Neuronal stem cell (in vitro differentiated cells): ENCODE results near the gene CCDC8.
A peak's percentile ranks its signal among the peaks of the same experiment; 100 is the strongest.

Experiments
- DNase-seq: peaks from one replicate; pipeline ENCODE4 v3.0.0-alpha.2; 2013; ENCODE audit warnings: low spot score
- H2AFZ ChIP-seq: one replicate; pipeline ENCODE4 v1.6.1; 2013; ENCODE audit warnings: mild to moderate bottlenecking, low read length, inconsistent platforms
- H2AK5ac ChIP-seq: 2 replicates; pipeline ENCODE4 v1.6.1; 2013; ENCODE audit warnings: low read depth, mild to moderate bottlenecking, inconsistent platforms, low read length, moderate library complexity, mixed read lengths
- H2BK120ac ChIP-seq: 2 replicates; pipeline ENCODE4 v1.6.1; 2013; ENCODE audit warnings: low read depth, mild to moderate bottlenecking, inconsistent platforms, low read length, moderate library complexity, mixed read lengths
- H2BK12ac ChIP-seq: one replicate; pipeline ENCODE4 v1.6.1; 2013; ENCODE audit warnings: low read length, inconsistent platforms
- H2BK15ac ChIP-seq: 2 replicates; pipeline ENCODE4 v1.6.1; 2013; ENCODE audit warnings: mild to moderate bottlenecking, low read length, inconsistent platforms, mixed read lengths
- H2BK5ac ChIP-seq: one replicate; pipeline ENCODE4 v1.6.1; 2013; ENCODE audit warnings: inconsistent platforms, mild to moderate bottlenecking, low read length, moderate library complexity
- H3K14ac ChIP-seq: one replicate; pipeline ENCODE4 v1.6.1; 2013; ENCODE audit warnings: low read length, inconsistent platforms
- H3K18ac ChIP-seq: 2 replicates; pipeline ENCODE4 v1.6.1; 2013; ENCODE audit warnings: low read length, inconsistent platforms
- H3K23ac ChIP-seq: 2 replicates; pipeline ENCODE4 v1.6.1; 2013; ENCODE audit warnings: low read depth, mild to moderate bottlenecking, mixed read lengths, low read length, inconsistent platforms; ENCODE audit not compliant: poor library complexity
- H3K27ac ChIP-seq: replicated peaks from 3 replicates; pipeline ENCODE4 v1.5.1; 2013; ENCODE audit warnings: low read length, inconsistent platforms
- H3K27me3 ChIP-seq, 3 experiments: 2 replicates each; pipeline ENCODE4 v1.6.1; 2013; ENCODE audit warnings: low read length in 3 of 3, mild to moderate bottlenecking in 2 of 3, inconsistent platforms in 1 of 3, low read depth in 1 of 3, mixed read lengths in 1 of 3, moderate library complexity in 1 of 3; ENCODE audit not compliant: control insufficient read depth in 3 of 3, insufficient read depth in 3 of 3
- H3K36me3 ChIP-seq, 2 donors: replicated peaks in 1 of 2; 2 replicates each; pipeline ENCODE4 v1.6.1; 2013; ENCODE audit warnings: low read length in 2 of 2; ENCODE audit not compliant: control insufficient read depth in 2 of 2, insufficient read depth in 2 of 2
- H3K4ac ChIP-seq: 2 replicates; pipeline ENCODE4 v1.6.1; 2013; ENCODE audit warnings: inconsistent platforms, mild to moderate bottlenecking, low read length, moderate library complexity
- H3K4me1 ChIP-seq, 2 donors: 1 replicate in 1 of 2; 2 replicates in 1 of 2; pipeline ENCODE4 v1.6.1; 2013; ENCODE audit warnings: low read length in 2 of 2, low read depth in 1 of 2; ENCODE audit not compliant: control insufficient read depth in 2 of 2, insufficient read depth in 1 of 2
- H3K4me2 ChIP-seq: one replicate; pipeline ENCODE4 v1.6.1; 2013; ENCODE audit warnings: mild to moderate bottlenecking, low read length, inconsistent platforms; ENCODE audit not compliant: insufficient read depth, poor library complexity, severe bottlenecking
- H3K4me3 ChIP-seq, 2 donors: 2 replicates each; pipeline ENCODE4 v1.5.1; 2013; ENCODE audit warnings: low read length in 2 of 2, mild to moderate bottlenecking in 2 of 2, inconsistent platforms in 1 of 2, moderate library complexity in 1 of 2
- H3K79me1 ChIP-seq: one replicate; pipeline ENCODE4 v1.6.1; 2013; ENCODE audit warnings: low read depth, mild to moderate bottlenecking, inconsistent platforms, low read length, moderate library complexity
- H3K9ac ChIP-seq: one replicate; pipeline ENCODE4 v1.6.1; 2013; ENCODE audit warnings: mild to moderate bottlenecking, low read depth, low read length, inconsistent platforms; ENCODE audit not compliant: poor library complexity
- H3K9me3 ChIP-seq, 2 donors: replicated peaks in 1 of 2; 2 replicates each; pipeline versions ENCODE3 to v1.6.1; 2013; ENCODE audit warnings: low read length in 2 of 2, mild to moderate bottlenecking in 2 of 2, inconsistent platforms in 1 of 2, low read depth in 1 of 2, mixed read lengths in 1 of 2, moderate library complexity in 1 of 2; ENCODE audit not compliant: control insufficient read depth in 2 of 2, insufficient read depth in 1 of 2
- H4K8ac ChIP-seq: one replicate; pipeline ENCODE4 v1.6.1; 2013; ENCODE audit warnings: low read depth, mild to moderate bottlenecking, inconsistent platforms, low read length, moderate library complexity
- H4K91ac ChIP-seq: one replicate; pipeline ENCODE4 v1.6.1; 2013; ENCODE audit warnings: low read length, low read depth, mild to moderate bottlenecking, inconsistent platforms; ENCODE audit not compliant: poor library complexity
- WGBS, 2 donors: extraction: QIAGEN DNeasy Blood & Tissue Kit; methylation state at CpG; one replicate each; pipeline ENCODE4 v1.1.7; 2013; ENCODE audit warnings: missing lambda C conversion rate in 2 of 2, mixed read lengths in 1 of 2; ENCODE audit not compliant: insufficient read length in 2 of 2, insufficient replicate concordance in 1 of 2; ENCODE audit errors: extremely low coverage in 2 of 2; 5-methylcytosine and 5-hydroxymethylcytosine counted together

The CCDC8 gene

GRCh38 chr19:46452186-46452585 lies 38.8 kb upstream of the CCDC8 start:
- H4K91ac ChIP-seq: no peak overlapping the region
- no peak overlapping the region for H2AFZ ChIP-seq
- no peak overlapping the region for H2BK12ac ChIP-seq
- no peak overlapping the region for H3K27ac ChIP-seq
- H2BK5ac ChIP-seq: no peak overlapping the region
- no peak overlapping the region for H2AK5ac ChIP-seq
- H3K9me3 ChIP-seq: peaks cover 0 to 8% of the 10 kb centered on the region in 2 donors
- H2BK120ac ChIP-seq: no peak overlapping the region
- no peak overlapping the region for H3K4ac ChIP-seq
- no peaks in the 10 kb centered on the region for H3K79me1 ChIP-seq
- WGBS, 2 donors: no CpG with 5 or more reads among the region's 4 CpGs
- H3K4me2 ChIP-seq: no peak overlapping the region
- no peak overlapping the region for H3K23ac ChIP-seq
- H3K27me3 ChIP-seq: no peaks in the 10 kb centered on the region
- no peak overlapping the region for H3K18ac ChIP-seq
- no peak overlapping the region for H3K4me3 ChIP-seq
- DNase-seq: no peak
- no peak overlapping the region for H3K14ac ChIP-seq
- H4K8ac ChIP-seq: no peak overlapping the region
- no peak overlapping the region for H3K9ac ChIP-seq
- H2BK15ac ChIP-seq: no peak overlapping the region
- no peaks in the 10 kb centered on the region for H3K36me3 ChIP-seq
- no peaks in the 10 kb centered on the region for H3K4me1 ChIP-seq

GRCh38 chr19:46451352-46451751 lies 38.0 kb upstream of the CCDC8 start:
- no peak overlapping the region for H2BK5ac ChIP-seq
- no peaks in the 10 kb centered on the region for H3K27me3 ChIP-seq
- no peak overlapping the region for H3K27ac ChIP-seq
- WGBS, 2 donors: no CpG with 5 or more reads among the region's 6 CpGs
- no peak overlapping the region for H3K4me3 ChIP-seq
- H3K36me3 ChIP-seq: no peaks in the 10 kb centered on the region
- H3K14ac ChIP-seq: no peak overlapping the region
- no peak overlapping the region for H3K4ac ChIP-seq
- H4K8ac ChIP-seq: no peak overlapping the region
- H2BK120ac ChIP-seq: no peak overlapping the region
- no peaks in the 10 kb centered on the region for H3K79me1 ChIP-seq
- no peaks in the 10 kb centered on the region for H3K4me1 ChIP-seq
- no peak for DNase-seq
- no peak overlapping the region for H3K4me2 ChIP-seq
- H2AK5ac ChIP-seq: no peak overlapping the region
- H2BK15ac ChIP-seq: no peak overlapping the region
- no peak overlapping the region for H3K23ac ChIP-seq
- H3K18ac ChIP-seq: no peak overlapping the region
- no peak overlapping the region for H3K9ac ChIP-seq
- peak overlapping the region; percentile 16 for H2AFZ ChIP-seq
- peaks cover 0 to 8% of the 10 kb centered on the region in 2 donors for H3K9me3 ChIP-seq
- H2BK12ac ChIP-seq: no peak overlapping the region
- H4K91ac ChIP-seq: no peak overlapping the region

- Histone ChIP-seq H3K18ac (no peak overlapping the region), H3K23ac (no peak overlapping the region), H2BK120ac (no peak overlapping the region), H2BK12ac (no peak overlapping the region), H3K14ac (no peak overlapping the region), H3K36me3 (no peaks in the 10 kb centered on the region), H3K4me3 (no peak overlapping the region), H2BK5ac (no peak overlapping the region), H2BK15ac (no peak overlapping the region), H3K9me3 (peaks cover 0 to 8% of the 10 kb centered on the region in 2 donors), H4K91ac (no peak overlapping the region), H4K8ac (no peak overlapping the region), H3K4me1 (no peaks in the 10 kb centered on the region), H3K79me1 (no peaks in the 10 kb centered on the region), H2AFZ (no peak overlapping the region), H3K4ac (no peak overlapping the region), H3K27ac (no peak overlapping the region), H3K27me3 (no peaks in the 10 kb centered on the region), H3K4me2 (no peak overlapping the region), H2AK5ac (no peak overlapping the region), H3K9ac (no peak overlapping the region)
- no peak for DNase-seq
- no CpG with 5 or more reads among the region's 5 CpGs for WGBS, 2 donors
These were observed 37.4 kb upstream of the CCDC8 start for GRCh38 chr19:46450737-46451136.

- H4K91ac ChIP-seq: no peak overlapping the region
- no peak overlapping the region for H2AFZ ChIP-seq
- no peaks in the 10 kb centered on the region for H3K36me3 ChIP-seq
- H2BK120ac ChIP-seq: no peak overlapping the region
- H3K4me3 ChIP-seq: no peak overlapping the region
- no peaks in the 10 kb centered on the region for H3K4me1 ChIP-seq
- no peak overlapping the region for H2BK12ac ChIP-seq
- no peak overlapping the region for H3K27ac ChIP-seq
- H3K23ac ChIP-seq: no peak overlapping the region
- no peak overlapping the region for H3K18ac ChIP-seq
- no peak overlapping the region for H3K4ac ChIP-seq
- no peak overlapping the region for H2BK15ac ChIP-seq
- no peak overlapping the region for H3K14ac ChIP-seq
- WGBS, 2 donors: no CpG with 5 or more reads among the region's 7 CpGs
- H3K9ac ChIP-seq: no peak overlapping the region
- no peak overlapping the region for H4K8ac ChIP-seq
- H3K4me2 ChIP-seq: no peak overlapping the region
- DNase-seq: no peak
- no peaks in the 10 kb centered on the region for H3K27me3 ChIP-seq
- H2AK5ac ChIP-seq: no peak overlapping the region
- H3K79me1 ChIP-seq: no peaks in the 10 kb centered on the region
- peaks cover 0 to 8% of the 10 kb centered on the region in 2 donors for H3K9me3 ChIP-seq
- H2BK5ac ChIP-seq: no peak overlapping the region
These were observed 35.9 kb upstream of the CCDC8 start for GRCh38 chr19:46449228-46449627.
